CD4-positive, alpha-beta T cell treated with Interleukin-10 for 1 hour (primary cell): ENCODE measurements around the gene U2SURP.
A peak's percentile ranks its signal among the peaks of the same experiment; 100 is the strongest.
"Not testable (repeated sequence)": the region's sequence is repeated elsewhere in the genome, so short reads cannot be mapped to it uniquely, and the experiment has no call there.

Experiments used
- DNase-seq: peaks from one replicate; pipeline ENCODE4 v3.0.0-alpha.2; 2020

Gene U2SURP

DNA sequence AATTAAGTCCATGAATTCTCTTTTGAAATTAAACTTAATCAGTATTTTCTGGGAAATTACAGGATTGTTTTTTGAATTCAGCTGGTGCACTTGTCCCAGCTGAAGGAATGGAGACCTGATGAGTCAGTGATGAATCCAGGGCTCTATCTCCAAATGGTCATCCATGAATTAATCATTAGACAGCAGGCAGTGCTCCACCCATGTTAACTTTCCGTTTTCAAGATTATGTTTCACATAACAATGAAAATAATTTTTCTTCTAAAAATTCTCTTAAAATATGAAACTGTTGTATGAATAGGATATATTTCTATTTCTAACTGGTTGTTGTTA lies 24.0 kb upstream of the U2SURP start:
- no peak for DNase-seq

DNA sequence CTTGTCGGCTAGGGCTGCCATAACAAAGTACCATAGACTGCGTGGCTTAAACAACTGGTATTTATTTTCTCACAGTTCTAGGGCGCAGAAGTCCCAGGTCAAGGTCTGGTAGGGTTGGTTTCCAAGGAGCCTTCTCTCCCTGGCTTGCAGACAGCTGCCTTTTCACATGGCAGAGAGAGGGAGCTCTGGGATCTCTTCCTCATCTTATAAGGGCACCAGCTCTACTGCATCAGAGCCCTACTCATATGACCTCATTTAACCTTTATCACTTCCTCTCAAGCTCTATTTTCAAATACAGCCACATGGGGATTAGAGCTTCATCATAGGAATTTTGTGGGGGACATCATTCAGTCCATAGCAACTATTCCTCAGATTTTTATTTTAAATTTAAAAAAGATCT lies 20.3 kb upstream of the U2SURP start:
- no peak for DNase-seq

DNA sequence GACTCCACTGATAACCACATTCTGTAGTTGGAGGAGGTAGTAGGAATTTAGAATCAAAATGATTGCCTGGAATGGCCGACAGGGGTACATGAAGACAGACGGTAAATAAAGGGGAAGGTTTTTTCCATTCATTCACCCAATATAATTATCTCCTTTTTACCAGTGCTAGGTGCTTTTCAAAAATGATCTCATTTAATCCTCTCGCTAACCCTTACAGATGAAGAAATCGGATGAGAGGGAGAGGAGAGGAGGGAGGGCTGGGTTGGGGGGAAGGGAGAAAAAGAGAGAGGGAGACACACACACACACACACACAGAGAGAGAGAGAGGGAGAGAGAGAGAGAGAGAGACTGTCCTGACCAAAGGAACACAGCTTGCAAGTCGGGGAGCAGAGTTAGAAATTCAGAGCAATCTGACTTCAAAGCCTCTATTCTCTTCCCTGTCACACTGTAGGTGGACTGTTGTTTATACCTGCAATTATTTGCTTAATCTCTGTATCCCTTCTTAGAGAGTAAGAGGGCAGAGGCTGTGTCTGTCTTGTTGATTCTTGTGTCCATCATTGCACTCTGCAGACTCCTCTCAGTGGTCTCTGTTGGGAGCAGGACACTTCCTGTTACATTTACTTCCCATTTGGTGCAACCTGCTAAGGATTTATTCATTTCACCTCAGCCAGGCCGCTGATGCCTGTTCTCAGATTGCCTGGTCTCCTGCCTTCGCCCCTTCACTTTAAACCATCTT lies 19.2 kb upstream of the U2SURP start:
- DNase-seq: no peak

DNA sequence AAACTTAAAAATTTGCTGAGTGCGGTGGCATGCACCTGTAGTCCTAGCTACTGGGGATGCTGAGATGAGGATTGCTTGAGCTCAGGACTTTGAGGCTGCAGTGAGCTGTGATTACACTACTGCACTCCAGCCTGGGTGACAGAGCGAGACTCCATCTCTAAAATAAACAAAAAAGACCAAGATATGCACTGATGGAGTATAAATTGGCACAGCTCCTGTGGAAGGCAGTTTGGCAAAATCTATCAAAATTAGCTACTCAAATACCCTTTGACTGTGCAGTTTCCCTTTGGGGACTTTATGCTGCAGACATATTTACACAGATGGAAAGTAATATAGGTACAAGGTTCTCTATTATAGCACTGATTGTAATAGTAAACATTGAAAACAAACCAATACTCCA lies 18.1 kb upstream of the U2SURP start:
- DNase-seq: no peak

DNA sequence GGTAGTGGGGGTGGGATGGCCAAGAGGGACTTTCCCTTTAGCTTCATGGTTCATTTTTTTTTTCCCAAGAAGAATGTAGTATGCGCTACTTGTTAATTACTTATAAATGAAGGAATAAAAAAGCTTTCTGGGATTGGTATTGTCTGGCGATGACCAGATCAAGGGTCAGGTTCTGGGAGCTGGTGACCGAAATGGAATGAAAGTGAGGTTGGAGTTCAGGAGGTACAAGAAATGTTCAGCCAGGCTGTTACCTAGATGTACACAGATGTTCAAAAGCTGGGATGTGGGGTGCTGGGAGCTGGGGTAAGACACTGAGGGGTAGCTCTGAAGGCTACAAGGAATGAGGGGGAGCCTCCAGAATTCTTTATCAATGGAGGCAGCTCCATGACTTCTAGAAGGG lies 17.1 kb upstream of the U2SURP start:
- no peak for DNase-seq

DNA sequence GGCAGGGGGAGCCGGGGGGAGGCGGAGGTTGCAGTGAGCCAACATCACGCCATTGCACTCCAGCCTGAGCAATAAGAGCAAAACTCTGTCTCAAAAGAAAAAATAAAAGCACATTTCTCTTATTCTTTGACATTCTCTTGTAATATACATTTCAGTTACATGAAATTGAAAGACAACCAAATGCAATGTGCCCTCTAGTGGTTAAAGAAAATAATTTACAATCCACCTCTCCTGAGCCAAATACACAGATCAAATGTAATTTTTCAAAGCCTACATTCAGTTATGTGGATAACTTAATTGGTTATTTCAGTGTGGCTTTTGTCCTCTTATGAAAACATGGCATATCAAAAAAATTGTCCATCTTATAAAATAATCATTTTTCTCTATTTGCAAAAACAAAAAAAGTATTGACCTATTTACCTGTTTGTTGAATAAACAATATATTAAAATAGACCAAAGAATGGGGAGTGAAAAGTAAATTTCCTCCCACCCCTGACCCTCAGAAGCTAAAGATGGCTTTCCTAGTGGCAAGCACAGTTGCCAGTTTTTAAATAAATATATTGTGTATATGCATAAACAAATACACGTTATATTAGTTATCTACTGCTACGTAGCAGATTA lies 14.2 kb upstream of the U2SURP start:
- peak; percentile 53 for DNase-seq

DNA sequence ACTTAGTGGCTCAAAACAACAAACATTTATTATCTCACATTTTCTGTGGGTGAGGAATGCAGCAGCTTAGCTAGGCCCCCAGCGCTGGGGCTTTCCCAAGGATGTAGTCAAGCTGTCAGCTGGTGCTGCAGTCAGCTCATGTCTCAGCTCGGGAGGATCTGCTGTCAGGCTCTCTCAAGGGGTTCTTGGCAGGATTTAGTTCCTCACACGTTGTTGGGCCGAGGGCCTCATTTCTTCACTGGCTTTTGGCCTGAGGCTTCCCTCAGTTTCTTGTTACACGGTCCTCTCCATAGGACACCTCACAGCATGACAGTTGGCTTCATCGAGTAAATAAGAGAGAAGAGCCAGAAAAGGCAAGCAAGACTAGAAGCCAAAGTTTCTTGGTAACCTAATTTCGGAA lies 13.7 kb upstream of the U2SURP start:
- DNase-seq: no peak

DNA sequence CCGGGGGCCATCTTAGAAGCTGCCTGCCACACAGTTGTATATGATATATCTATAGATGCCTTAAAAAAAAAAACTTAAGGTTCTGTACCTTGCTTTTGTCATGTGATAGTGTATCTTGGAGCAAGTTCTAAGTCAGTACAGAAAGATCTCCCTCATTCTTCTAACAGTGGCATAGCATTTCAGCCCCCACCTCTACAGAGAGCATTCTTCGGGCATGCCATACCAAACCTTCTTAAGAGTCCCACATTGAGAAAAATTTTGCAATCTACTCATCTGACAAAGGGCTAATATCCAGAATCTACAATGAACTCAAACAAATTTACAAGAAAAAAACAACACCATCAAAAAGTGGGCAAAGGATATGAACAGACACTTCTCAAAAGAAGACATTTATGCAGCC lies 13.1 kb upstream of the U2SURP start:
- not testable (repeated sequence) for DNase-seq

DNA sequence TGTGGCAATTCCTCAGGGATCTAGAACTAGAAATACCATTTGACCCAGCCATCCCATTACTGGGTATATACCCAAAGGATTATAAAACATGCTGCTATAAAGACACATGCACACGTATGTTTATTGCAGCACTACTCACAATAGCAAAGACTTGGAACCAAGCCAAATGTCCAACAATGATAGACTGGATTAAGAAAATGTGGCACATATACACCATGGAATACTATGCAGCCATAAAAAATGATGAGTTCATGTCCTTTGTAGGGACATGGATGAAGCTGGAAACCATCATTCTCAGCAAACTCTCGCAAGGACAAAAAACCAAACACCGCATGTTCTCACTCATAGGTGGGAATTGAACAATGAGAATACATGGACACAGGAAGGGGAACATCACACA lies 12.5 kb upstream of the U2SURP start:
- not testable (repeated sequence) for DNase-seq

DNA sequence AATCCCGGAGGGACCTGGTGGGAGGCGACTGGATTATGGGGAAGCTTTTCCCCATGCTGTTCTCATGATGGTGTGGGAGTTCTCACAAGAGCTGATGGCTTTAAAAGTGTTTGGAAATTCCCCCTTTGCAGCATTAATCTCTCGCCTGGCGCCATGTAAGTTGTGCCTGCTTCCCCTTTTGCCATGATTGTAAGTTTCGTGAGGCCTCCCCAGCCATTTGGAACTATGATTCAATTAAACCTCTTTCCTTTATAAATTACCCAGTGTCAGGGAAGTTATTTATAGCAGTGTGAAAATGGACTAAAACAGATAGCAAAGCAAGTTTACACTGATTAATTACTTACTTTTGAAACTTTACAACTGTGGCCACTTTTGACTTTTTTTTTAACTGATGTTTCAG lies 10.6 kb upstream of the U2SURP start:
- DNase-seq: no peak

DNA sequence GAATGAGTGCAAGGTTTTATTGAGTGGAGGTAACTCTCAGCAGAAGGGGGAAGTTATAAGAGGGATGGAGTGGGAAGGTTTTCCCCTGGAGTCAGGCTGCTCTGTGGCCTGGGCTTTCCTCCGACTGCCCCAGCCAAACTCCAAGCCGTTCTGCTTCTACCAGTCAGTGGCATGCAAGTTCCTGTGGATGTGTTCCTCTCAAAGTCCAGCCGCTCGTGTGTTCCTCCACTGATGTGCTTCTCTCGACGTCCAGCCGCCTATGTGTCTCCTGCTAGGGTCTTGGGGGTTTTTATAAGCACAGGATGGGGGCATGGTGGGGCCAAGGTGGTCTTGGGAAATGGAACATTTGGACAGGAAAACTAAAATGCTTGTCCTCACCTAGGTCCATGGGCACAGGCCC lies 9.0 kb upstream of the U2SURP start:
- DNase-seq: no peak

DNA sequence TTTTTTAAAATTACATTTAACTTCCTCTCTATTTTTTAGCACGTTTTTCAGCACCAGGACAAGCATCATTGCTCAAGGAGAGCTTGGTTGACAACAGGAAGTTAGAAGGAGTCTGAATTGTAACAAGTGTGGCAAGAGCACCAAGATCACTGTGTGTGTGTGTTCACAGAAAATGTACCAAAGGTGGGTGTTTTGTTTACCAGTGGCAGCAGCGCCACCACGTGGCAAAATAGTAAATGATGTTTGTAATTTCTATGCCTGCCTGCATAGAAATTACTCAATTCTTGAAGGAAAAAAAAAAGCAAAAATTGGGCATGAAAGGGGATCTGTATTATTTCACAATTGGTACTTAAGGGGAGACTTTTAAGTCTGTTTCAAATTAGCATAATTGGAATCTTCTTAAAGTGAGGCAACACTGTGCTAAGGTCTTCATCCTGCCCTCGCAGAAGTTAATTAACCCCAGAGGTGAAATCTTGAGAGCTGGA lies 7.4 kb upstream of the U2SURP start:
- peak; percentile 70 for DNase-seq

DNA sequence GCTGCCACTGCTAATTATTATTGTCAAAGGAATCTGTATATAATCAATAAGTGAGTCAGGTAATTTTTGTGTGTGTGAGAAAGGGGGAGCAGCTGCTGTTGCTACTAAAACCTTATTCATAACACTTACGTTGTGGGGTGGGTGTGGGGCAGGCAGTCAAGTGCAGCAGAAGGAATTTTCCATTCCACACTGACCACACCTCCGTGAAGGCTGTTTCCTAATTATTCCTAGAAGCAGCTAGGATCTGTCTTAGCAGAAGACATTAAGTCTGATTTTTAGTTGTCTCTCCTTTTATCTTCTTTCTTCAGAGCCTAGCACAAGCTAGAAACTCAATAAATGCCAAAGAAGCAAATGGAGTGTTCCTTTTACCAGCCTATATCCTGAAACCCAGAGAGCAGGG lies 4.0 kb upstream of the U2SURP start:
- DNase-seq: no peak

DNA sequence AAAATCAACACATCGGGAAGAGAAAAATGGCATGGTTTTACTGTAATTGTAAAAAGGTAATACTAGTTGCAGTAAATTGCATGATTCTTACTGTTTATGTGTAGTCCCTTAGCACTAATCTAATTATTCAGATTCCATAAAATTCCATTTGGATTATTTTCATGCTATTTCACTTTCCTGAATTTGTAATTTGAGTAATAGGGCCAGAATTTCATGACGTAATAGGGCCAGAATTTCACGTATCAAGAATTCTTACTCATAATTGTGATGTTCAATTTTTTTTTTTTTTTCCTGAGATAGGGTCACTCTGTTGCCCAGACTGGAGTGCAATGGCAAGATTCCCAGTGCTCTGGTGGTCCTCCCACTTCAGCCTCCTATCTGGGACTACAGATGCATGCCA lies 2.9 kb upstream of the U2SURP start:
- no peak for DNase-seq

DNA sequence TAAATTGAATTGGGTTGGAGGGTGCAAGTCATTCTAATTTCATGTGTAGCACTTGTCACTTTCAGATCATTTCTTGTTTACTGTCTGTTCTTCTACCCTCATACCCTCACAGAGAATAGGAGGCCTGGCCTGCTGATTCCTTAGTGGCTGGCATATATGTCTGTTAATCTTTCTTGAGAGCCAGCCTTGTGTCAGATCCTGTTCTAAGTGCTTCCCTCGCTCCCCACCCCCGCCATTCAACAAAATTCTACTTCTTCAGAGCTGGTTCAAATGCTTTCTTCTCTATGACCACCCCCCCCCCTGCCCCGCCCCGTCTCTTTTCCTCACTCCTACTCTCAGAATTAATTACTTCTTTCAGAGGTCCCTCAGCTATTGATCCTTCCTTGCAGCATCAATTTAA lies 1.5 kb upstream of the U2SURP start:
- no peak for DNase-seq

DNA sequence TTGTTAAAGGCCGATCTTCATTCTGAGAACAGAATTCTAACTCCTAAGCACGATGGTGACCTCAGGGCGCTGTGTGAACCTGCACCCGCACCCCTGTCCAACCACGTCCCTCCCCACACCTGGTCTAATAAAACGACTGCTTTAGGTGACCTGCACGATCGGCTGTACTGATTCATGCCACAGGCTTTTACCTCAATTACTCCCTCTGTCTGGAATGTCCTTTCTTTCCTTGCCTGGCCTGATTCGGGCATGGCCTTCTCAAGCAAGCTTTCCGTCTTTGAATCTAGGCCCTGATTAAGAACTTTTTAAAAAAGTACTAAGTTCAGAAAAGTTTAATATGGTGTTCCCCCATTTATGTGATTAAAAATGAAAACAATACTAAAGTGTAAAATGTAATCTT lies 842 bp upstream of the U2SURP start:
- DNase-seq: no peak

DNA sequence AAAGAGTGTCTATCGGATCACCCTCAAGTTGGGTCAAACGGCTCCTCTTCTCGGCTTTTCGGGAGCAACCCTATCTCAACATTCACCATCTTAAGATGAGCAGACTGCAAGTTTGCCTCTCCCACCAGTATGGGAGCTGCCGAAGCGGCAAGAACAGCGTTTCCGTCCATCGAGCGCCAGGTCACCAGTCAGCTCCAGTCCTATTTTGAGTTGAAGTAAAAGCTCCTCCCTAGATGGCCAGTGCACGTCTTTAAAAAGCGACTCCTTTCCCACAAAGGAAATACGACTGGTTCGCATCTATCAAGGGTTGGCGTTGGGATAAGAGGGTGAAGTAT lies 369 bp upstream of the U2SURP start:
- DNase-seq: no peak

DNA sequence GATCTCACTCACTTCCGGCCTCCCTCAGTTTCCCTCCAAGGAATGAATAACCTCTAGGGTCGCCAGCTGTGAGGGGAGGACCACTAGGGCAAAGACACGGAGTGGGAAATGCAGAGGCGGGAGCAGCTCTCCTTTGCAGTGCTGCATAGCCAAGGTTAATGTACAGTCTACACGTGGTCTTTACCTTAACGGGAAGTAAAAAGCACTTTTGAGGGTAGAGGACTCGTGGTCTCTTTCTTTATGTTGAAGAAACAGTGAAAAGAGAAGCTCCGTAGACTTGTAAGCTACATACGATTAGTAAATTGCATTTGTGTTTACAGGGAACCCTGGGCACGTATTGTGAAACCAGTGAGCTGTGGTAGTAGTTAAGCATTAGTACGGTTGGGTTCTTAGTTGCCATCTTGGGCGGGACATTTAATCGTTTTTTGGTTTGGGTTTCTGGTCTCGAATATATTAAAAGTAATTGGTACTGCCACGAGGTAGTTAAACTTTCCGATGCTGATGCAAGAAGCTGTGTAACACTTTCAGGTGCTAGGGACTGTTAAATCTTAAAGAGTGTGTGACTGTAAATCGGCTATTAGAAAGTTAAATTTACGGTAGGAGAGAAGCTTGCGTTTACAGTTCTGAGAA lies 828 bp downstream of the U2SURP start:
- DNase-seq: peak; percentile 21

DNA sequence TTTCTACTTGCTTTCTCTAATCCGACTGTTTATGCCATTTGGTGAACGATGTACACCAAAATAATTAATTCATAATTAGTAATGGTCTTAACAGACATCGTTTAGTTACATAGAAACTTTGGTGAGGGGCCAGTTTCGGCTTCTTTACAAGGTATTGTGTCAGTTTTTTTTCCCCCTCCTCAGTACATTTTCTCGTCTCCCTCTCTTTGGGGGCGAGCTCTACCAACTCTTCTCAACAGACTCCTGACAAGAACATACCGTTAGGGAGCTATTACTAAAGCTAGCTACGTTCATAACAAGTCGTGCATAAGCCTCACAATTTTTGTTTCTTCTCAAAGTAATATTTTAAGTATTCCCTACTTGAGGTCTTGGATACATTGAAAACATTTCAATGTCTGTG lies 1.4 kb downstream of the U2SURP start:
- no peak for DNase-seq

DNA sequence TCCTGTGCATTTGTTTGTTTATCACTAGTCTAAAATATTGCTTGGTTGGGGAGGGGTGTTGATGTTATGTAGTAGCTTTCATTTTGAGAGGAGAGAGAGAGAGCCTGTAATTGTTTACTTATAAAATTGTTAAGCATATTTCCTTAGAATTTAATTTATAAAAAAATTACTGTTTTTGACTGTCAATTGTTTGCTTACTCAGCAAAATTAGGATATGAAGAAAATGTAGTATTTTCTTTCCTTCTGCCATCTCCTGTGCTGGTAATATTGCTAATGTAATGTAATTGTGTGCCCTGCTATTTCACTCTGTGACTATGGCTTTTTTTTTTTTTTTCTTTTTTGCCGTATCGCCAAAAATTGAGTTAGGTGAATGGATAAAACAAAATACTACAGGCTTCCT lies 3.5 kb downstream of the U2SURP start:
- DNase-seq: no peak

DNA sequence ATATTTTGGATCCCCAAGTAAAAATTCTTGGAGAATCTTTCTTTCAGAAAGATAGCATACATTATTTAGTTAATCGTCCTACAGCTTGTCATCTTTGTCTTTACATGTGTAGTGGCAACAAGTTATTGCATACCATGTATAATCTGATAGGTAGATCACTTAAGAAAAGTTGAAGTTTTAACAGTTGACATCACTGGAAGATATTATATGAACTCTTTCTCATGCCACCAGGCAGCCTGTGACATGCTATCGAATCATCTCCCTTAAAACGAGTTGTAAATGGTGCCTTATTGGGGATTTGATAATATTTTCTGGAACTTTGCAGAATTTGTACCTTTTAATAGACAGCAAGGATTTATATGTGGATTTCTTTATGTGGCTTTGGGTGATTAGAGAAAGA lies 8.7 kb downstream of the U2SURP start:
- no peak for DNase-seq

DNA sequence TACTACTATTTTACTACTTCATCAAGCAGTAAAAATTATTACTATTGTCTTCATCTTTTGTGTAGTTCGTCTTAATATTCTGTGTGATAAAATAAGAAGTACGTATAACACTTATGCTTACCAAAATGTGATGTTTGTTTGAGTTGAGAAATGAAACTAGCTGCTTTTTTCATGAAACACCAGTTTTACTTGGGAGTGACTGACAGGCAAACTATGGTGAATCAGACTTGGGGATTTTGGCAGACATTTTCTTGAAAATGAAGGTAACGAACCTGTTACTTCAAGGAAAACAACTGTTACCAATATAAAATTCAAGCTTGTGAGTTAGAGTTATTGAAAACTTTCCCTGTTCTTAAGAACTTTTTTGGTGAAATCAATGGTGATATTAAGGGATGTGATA lies 10.3 kb downstream of the U2SURP start:
- no peak for DNase-seq

DNA sequence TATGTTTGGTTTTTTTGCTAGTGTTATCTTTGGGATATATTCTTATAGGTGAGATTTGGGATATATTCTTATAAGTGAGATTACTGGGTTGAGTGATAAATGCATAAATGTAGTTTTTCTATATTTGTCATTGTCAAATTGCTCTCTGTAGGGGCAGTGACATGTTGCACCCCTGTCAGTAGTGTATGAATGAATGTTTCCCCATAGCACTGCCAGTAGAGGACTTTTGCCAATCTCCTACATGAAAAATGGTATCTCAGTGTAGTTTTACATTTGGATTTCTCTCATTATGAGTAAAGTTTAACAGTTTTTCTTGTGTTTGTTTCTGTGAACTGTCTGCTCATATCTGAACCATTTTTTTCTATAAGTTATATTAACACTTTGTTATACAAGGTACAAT lies 13.6 kb downstream of the U2SURP start:
- DNase-seq: no peak

DNA sequence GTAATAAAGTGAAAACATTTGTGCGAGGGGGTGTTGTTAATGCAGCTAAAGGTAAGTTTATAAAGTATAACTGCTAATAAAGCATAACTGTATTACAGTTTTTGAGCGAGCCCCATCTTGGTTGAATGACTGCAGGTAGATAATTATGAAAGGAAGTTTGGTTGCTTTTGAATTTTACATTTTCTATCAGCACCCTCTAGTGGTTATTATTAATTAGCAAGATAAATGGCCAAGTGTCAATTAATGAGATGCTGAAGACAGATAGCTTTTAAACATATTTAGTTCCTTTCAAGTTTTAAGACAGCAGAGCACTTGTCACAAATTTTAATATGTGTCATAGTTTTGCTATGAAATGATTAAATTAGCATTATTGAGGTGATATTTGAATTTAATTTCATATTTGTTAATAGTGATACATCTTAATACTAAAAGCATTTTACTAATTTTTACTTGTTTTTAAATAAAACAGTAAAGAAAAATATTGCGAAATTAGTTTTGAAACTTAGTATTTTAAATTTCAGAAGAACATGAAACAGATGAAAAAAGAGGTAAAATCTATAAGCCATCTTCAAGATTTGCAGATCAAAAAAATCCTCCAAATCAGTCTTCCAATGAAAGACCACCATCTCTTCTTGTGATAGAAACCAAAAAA lies 15.1 kb downstream of the U2SURP start:
- DNase-seq: peak; percentile 46
